SK-N-MC (cell line): ENCODE data around the gene PPP2R2B.

Experiments used
- EZH2 ChIP-seq: fragments of 200-600 bp; sonication (generic); IDR thresholded peaks from one replicate; pipeline ENCODE4 v1.6.1; 2017; ENCODE audit warnings: antibody characterized with exemption
- FOXP2 ChIP-seq: optimal IDR thresholded peaks from 2 replicates; pipeline ENCODE3; 2011; ENCODE audit warnings: mild to moderate bottlenecking, moderate library complexity; ENCODE audit not compliant: insufficient read depth; ENCODE audit errors: extremely low read length, control extremely low read depth
- POLR2AphosphoS5 ChIP-seq: IDR thresholded peaks from 2 replicates; pipeline ENCODE4 v1.6.1; 2012; ENCODE audit warnings: mild to moderate bottlenecking, low read depth, low read length, borderline replicate concordance

- TF ChIP-seq EZH2 = no peak
- TF ChIP-seq POLR2AphosphoS5 = no peak
- TF ChIP-seq FOXP2 = no peak
Observed at GRCh38 chr5:146672866-146673265, 205.7 kb downstream of the PPP2R2B start.
